ENCODE data around the gene UCHL1.
A peak's percentile ranks its signal among the peaks of the same experiment; 100 is the strongest.

Gene UCHL1

DNA sequence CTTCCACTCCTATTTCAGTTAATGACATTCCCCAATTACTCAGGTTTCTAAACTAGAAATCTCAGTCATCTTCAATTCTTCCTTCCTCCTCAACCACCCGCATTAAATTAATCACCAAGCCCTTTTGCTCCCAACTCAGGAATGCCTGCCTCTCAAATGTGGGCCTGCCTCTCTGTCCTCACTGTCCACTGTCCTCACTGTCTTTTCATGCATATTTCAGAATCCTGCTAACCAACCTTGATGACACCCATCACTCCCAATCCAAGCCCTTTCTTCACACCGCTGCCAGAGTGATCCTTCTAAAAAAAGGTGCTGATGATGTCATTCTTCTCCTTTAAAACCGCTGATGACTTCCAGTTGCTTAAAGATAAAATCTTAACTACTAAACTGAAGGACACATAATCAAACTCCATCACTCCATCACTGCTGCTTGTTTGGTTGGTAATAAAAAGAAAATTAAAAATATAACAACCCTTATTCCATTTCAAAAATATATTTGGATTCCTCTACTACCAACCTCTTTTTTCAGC lies 37.2 kb upstream of the UCHL1 start:
- H3K4me1 Mint-ChIP-seq = peaks cover 15% of the 10 kb centered on the region
- H3K9me3 Mint-ChIP-seq = no peaks in the 10 kb centered on the region
- no peak overlapping the region for H3K4me3 Mint-ChIP-seq
- no peak overlapping the region for H3K27ac Mint-ChIP-seq
- H3K27me3 Mint-ChIP-seq = peaks cover 44% of the 10 kb centered on the region
- H3K36me3 Mint-ChIP-seq = peaks cover 4% of the 10 kb centered on the region

DNA sequence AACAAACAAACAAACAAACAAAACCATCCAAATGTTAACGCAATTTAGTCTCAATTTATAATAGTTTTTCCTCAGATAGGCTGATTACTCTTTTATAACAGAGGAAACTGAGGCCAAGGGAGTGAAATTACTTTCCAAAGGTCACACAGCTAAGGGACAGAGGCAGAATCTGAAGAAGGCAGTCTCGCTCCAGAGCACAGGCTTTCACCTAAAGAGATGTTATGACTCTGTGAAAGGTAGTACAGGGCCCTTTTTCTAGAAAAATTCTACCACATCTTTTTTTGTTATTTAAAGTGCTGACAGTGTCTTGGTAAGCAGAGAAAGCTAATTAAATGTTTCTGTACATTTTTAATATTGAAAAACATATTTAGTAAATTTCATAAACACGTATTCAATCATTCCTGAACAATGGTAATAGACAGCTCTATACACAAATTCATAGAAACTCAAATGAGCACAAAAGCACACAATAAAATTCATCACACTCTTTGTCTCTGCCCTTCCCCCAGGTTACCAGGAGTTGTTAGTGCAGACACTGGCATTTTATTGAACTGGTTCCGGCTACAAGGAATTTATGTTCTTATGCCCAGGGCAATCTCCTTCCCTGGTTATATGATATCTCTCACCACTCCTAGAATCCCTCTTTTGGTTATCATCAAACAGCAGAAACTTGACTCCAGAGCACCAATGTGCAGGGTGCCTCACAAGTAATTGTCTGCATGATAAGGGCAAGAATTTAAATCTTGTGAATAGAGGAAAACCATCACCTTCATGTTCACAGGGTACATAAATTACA lies 34.7 kb upstream of the UCHL1 start:
- Mint-ChIP-seq H3K9me3 (no peaks in the 10 kb centered on the region), H3K27ac (no peak overlapping the region), H3K4me1 (peaks cover under 1% of the 10 kb centered on the region), H3K27me3 (peaks cover 28% of the 10 kb centered on the region), H3K4me3 (no peak overlapping the region), H3K36me3 (no peaks in the 10 kb centered on the region)

DNA sequence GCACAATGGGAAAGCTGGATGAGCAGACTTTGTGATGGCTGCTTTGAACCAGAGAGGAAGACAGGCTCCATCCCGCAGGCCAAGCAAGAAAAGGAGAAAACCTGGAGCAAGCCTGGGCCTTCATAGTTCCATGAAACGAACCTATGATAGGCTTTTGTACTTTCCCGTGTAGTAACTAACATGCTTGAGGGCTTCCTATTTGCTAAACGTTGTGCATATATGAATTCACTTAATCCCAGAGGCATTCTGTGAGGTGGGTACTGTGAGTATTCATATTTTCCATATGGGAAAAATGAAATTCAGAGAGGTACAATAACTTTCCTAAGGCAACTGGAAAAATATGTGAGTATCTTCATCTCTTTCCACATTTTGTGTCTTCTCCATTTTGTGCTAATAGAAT lies 28.8 kb upstream of the UCHL1 start:
- no peak overlapping the region for H3K27ac Mint-ChIP-seq
- H3K4me3 Mint-ChIP-seq = no peak overlapping the region
- no peaks in the 10 kb centered on the region for H3K36me3 Mint-ChIP-seq
- no peaks in the 10 kb centered on the region for H3K9me3 Mint-ChIP-seq
- H3K4me1 Mint-ChIP-seq = no peaks in the 10 kb centered on the region
- H3K27me3 Mint-ChIP-seq = peaks cover 13% of the 10 kb centered on the region

DNA sequence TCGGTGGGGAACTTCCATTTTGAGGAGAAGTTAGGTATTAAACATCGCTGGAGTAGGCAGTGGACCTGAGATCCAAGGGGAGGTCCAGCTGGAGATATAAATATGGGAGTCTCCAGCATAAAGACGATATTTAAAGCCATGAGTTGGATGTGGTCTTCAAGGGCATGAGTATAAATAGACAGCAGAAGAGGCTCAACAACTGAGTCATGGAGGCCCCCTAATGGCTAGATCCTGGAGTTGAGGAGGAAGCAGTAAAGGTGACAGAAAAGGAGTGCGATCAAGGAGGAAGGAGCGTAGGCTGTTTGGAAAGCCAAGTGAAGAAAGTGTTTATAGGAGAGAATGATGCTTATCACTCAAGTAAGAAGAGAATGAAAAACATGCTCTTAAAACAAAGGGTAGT lies 24.3 kb upstream of the UCHL1 start:
- Mint-ChIP-seq H3K27me3 (peaks cover 9% of the 10 kb centered on the region), H3K9me3 (no peaks in the 10 kb centered on the region), H3K27ac (no peak overlapping the region), H3K4me1 (no peaks in the 10 kb centered on the region), H3K4me3 (no peak overlapping the region), H3K36me3 (no peaks in the 10 kb centered on the region)

DNA sequence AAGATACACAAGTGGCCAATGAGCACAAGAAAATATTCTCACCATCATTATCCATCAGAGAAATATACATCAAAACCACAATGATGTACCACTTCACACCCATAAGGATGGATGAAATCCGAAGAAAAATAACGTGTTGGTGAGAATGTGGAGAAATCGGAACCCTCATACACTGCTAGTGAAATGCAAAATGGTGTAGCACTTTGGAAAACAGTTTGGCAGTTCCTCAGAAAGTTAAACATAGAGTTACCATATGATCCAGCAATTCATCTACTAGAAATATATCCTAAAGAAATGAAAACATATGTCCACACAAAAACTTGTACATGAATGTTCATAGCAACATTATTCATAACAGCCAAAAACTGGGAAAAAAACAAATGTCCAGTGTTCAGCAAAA lies 23.9 kb upstream of the UCHL1 start:
- H3K4me3 Mint-ChIP-seq = no peak overlapping the region
- no peak overlapping the region for H3K27ac Mint-ChIP-seq
- H3K36me3 Mint-ChIP-seq = no peaks in the 10 kb centered on the region
- H3K27me3 Mint-ChIP-seq = peaks cover 6% of the 10 kb centered on the region
- H3K9me3 Mint-ChIP-seq = no peaks in the 10 kb centered on the region
- no peaks in the 10 kb centered on the region for H3K4me1 Mint-ChIP-seq

DNA sequence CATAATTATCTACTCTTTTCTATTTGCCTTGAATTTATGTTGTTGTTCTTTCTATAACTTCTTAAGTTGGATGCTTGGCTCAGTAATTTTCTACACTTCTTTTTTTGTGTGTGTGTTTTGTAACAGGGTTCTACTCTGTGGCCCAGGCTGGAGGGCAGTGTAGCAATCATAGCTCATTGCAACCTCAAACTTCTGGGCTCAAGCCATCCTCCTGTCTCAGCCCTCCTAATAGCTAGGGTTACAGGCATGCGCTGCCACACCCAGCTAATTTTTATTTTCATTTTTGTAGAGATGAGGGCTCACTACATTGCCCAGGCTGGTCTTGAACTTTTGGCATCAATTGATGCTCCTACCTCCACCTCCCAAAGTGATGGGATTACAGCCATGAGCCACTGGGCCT lies 20.7 kb upstream of the UCHL1 start:
- H3K36me3 Mint-ChIP-seq = no peaks in the 10 kb centered on the region
- no peak overlapping the region for H3K27ac Mint-ChIP-seq

DNA sequence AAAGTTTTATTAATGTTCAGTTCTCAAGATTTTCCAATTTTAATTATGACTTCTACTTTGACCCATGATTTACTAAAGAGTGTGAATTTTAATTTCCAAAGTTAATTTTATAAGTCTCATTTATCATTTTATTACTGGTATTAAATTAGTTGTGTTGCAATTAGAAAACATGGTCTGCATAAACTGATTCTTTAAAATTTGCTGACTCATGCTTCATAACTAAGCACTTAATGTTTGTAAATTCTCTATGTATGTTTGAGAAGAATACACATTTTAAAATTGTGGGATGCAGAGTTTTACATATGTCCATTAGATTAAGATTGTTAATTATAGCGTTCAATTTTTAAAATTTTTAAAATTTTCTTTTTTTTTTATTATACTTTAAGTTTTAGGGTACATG lies 20.2 kb upstream of the UCHL1 start:
- no peak overlapping the region for H3K27ac Mint-ChIP-seq
- H3K9me3 Mint-ChIP-seq = no peaks in the 10 kb centered on the region
- H3K36me3 Mint-ChIP-seq = no peaks in the 10 kb centered on the region
- H3K27me3 Mint-ChIP-seq = no peaks in the 10 kb centered on the region
- no peaks in the 10 kb centered on the region for H3K4me1 Mint-ChIP-seq
- no peak overlapping the region for H3K4me3 Mint-ChIP-seq

More for the DNA sequence above, 20.7 kb upstream of the UCHL1 start:
- Mint-ChIP-seq H3K27me3 (no peaks in the 10 kb centered on the region), H3K4me3 (no peak overlapping the region), H3K9me3 (no peaks in the 10 kb centered on the region), H3K4me1 (no peaks in the 10 kb centered on the region)

DNA sequence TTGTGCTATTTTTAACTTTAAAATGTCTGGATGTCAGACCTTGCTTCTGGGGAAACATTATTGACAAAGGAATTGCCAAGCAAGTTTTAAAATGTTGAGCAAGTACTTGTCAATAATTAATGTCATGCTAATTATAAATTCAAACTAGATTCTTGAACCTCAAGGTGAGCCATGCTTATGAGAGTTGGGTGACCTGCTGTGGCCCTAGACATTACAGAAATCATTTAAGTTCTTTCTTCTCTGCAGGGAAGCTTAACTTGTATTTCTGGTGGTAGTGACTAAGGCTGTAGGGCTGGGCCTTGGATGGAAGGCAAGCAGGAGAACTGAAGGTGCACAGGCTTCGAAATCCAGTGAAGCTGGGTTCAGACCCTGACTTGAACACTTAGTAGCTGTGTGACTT lies 14.8 kb upstream of the UCHL1 start:
- H3K27me3 Mint-ChIP-seq = peaks cover 7% of the 10 kb centered on the region
- no peaks in the 10 kb centered on the region for H3K9me3 Mint-ChIP-seq
- no peak overlapping the region for H3K4me3 Mint-ChIP-seq
- no peaks in the 10 kb centered on the region for H3K4me1 Mint-ChIP-seq
- no peak overlapping the region for H3K27ac Mint-ChIP-seq
- no peaks in the 10 kb centered on the region for H3K36me3 Mint-ChIP-seq

DNA sequence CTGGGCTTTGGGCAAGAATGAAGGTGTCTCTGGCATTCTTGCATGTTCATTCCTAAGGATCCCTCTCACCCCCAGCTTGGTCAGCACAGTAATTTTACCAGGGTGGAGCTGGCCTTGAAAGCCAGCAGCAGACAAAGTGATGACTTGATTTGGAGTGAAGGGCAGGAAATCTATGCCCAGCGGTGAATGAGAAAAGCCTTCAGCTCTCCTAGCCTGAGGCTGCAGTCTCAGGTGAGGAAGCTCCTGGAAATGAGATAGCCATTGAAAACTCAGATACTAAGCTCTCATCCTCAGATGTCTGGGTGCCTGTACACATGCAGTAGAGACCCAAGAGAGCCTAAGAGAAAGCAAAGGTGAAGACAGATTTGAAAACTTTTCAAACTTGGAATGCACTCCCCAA lies 10.7 kb upstream of the UCHL1 start:
- Mint-ChIP-seq H3K4me3 (no peak overlapping the region), H3K36me3 (no peaks in the 10 kb centered on the region), H3K4me1 (no peaks in the 10 kb centered on the region), H3K27ac (no peak overlapping the region), H3K9me3 (no peaks in the 10 kb centered on the region), H3K27me3 (peaks cover 10% of the 10 kb centered on the region)

DNA sequence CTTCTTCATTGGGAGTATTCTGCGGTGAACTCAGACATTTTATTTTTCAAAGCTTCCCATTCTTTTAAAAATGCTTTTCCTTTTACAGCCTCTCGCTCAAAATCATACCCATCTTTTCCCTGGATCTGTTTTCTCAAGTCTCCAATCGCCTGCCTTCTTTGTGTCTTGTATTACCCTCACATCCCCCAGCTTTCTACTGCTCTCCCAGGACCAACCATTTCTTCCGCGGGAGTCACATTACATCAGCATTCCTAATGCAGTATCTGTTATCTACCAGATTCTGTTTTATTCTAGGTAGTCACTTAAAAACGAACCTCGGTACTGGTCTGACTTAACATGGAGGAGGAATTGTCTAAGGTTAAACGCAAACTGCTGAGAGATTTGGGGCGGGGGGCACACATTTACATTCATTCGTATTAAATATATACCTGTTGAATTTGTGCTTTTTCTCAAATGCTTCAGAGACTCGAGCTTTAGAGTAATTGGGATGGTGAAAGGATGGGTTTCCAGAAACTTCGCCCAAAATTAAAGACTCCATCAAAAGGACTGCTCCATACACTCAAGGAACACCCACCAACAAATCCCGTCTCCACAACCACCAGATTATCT lies 493 bp upstream of the UCHL1 start:
- H3K27me3 Mint-ChIP-seq = peaks cover 39% of the 10 kb centered on the region
- H3K36me3 Mint-ChIP-seq = peaks cover 2% of the 10 kb centered on the region

DNA sequence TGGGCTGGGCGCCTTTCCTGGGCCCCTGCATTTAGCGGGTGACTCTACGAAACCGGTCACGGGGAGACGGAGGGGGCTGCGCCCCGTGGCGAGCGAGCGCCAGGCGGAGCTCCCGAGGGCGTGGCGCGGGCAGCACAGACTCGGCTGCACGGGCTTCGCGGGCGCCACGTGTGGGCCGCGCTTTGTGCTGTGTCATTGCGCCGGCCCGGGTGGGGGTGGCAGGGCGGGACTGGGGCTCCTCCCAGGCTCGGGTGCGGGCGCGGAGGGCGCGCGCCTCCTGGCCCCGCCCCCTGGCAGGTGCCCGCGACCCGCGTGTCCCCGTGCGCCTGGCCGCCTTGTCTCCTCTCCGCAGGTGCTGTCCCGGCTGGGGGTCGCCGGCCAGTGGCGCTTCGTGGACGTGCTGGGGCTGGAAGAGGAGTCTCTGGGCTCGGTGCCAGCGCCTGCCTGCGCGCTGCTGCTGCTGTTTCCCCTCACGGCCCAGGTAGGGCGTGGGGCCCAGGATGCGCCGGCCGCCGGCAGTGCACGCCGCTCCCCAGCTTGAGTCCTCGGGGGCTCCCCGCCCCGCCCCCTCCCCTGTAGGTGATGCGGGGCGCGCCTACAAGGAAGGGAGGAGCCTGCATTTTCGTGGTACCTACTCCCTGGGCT lies 651 bp downstream of the UCHL1 start:
- peaks cover 44% of the 10 kb centered on the region for H3K27me3 Mint-ChIP-seq
- H3K4me3 Mint-ChIP-seq = peak overlapping the region; percentile 82
- no peaks in the 10 kb centered on the region for H3K9me3 Mint-ChIP-seq
- peaks cover 7% of the 10 kb centered on the region for H3K4me1 Mint-ChIP-seq
- H3K36me3 Mint-ChIP-seq = peaks cover 2% of the 10 kb centered on the region
- no peak overlapping the region for H3K27ac Mint-ChIP-seq

More for the DNA sequence above, 493 bp upstream of the UCHL1 start:
- peak overlapping the region; percentile 34 for H3K4me3 Mint-ChIP-seq
- H3K4me1 Mint-ChIP-seq = peaks cover 7% of the 10 kb centered on the region
- no peaks in the 10 kb centered on the region for H3K9me3 Mint-ChIP-seq
- H3K27ac Mint-ChIP-seq = no peak overlapping the region

DNA sequence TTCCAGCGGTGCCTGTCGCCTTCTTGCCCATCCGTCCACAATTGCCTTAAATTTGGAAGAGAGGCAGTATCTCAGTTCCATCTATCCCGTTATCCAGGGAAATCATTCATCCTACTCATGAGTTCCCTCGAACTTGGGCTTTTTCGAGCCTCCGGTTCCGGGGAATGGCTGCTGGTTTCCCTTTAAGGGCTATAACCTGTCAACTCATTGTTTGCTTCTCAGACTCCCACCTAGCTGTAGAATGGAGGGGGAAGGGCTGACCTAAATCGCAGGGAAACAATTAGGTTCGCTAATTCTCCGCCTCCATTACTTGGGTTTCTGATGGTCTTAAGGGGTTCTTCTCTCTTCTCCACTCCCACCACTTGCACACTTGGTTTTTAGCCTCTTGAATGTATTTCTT lies 1.2 kb downstream of the UCHL1 start:
- Mint-ChIP-seq H3K4me1 (peaks cover 7% of the 10 kb centered on the region), H3K4me3 (peak overlapping the region; percentile 82), H3K27ac (no peak overlapping the region), H3K27me3 (peaks cover 42% of the 10 kb centered on the region), H3K36me3 (peaks cover 2% of the 10 kb centered on the region), H3K9me3 (no peaks in the 10 kb centered on the region)

DNA sequence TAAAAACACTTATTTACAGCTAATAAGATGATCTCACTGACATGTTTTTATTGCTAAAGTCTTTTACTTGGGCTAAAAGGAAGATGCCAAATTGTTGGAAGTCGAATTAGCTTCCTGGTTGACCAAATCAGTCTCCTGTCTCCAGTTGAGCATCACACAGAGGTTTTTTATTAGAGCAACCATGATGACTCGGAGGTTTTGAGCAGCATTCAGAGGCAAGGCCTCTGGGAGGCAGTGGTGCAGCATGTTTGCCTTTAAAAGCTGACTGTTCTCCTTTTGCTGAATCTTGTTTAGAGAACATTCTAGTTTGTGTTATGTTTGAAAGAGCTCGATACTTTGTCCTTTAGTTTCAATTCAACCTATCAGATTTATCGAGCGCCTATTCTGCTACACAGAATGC lies 2.1 kb downstream of the UCHL1 start:
- H3K4me1 Mint-ChIP-seq = peaks cover 7% of the 10 kb centered on the region
- H3K36me3 Mint-ChIP-seq = peaks cover 2% of the 10 kb centered on the region
- H3K27me3 Mint-ChIP-seq = peaks cover 43% of the 10 kb centered on the region
- peak overlapping the region; percentile 82 for H3K4me3 Mint-ChIP-seq
- no peaks in the 10 kb centered on the region for H3K9me3 Mint-ChIP-seq
- H3K27ac Mint-ChIP-seq = no peak overlapping the region

DNA sequence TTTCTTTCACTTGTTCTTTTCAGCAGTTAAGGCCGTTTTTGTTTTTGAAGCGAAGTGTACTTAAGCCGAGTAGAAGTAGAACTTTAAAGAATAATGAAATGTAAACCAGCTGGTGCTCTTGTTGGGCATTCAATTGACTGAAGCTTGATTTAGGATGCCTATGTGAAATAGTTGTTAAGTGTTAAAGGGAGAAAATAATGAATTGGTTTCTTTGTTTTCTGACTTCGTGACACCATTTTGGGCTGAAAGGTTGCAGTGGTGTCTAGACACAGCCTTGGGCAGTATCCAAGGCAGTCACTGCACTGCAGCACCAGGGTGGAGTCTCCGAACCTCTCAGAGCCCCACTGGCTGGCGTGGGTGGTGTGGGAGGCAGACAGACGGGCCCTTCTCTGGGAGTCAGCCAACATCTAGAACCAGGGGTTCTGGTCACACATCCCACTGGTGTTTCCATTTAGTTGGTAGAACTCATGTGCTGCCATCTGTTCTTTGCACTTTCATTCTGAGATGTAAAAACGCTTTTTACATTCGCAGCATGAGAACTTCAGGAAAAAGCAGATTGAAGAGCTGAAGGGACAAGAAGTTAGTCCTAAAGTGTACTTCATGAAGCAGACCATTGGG lies 3.5 kb downstream of the UCHL1 start:
- Mint-ChIP-seq H3K27ac (no peak overlapping the region), H3K27me3 (peaks cover 39% of the 10 kb centered on the region)

DNA sequence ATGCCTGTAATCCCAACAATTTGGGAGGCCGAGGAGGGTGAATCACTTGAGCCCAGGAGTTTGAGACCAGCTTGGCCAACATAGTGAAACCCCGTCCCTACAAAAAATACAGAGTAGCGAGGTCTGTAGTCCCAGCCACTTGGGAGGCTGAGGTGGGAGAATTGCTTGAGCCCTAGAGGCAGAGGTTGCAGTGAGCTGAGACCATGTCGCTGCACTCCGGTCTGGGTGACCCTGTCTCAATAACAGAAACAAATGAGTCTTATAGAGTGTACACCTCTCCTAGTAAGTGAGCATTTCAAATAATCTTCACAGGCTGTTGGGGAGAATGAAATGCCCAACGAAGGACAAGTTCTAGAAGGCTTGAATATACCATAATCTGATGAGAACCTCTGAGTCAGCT lies 5.5 kb downstream of the UCHL1 start:
- Mint-ChIP-seq H3K27ac (no peak overlapping the region), H3K27me3 (peaks cover 27% of the 10 kb centered on the region), H3K4me1 (peaks cover 7% of the 10 kb centered on the region), H3K36me3 (no peaks in the 10 kb centered on the region), H3K4me3 (no peak overlapping the region), H3K9me3 (no peaks in the 10 kb centered on the region)

More for the DNA sequence above, 3.5 kb downstream of the UCHL1 start:
- Mint-ChIP-seq H3K4me1 (peaks cover 7% of the 10 kb centered on the region), H3K4me3 (no peak overlapping the region), H3K36me3 (peaks cover 2% of the 10 kb centered on the region), H3K9me3 (no peaks in the 10 kb centered on the region)

DNA sequence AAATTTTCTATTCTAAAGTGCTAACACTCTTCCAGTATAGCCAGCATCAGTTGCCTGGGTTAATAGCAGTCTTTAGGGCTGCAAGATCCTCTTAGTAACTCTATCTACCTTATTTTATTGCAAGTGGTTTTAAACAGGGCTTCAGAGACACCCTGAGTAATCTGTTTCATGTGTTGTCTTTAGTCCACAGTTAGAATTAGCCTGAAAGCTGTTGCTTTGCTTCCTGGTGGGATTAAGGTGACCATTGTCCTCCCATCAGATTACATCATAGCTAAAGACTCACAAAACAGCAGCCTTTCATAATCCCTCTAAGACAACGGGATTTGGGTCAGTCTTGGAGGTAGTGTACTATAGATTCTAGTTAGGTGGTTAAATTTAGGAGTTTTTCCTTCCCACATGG lies 7.5 kb downstream of the UCHL1 start:
- H3K27ac Mint-ChIP-seq = no peak overlapping the region
- no peak overlapping the region for H3K4me3 Mint-ChIP-seq
- H3K4me1 Mint-ChIP-seq = no peaks in the 10 kb centered on the region
- no peaks in the 10 kb centered on the region for H3K36me3 Mint-ChIP-seq
- no peaks in the 10 kb centered on the region for H3K9me3 Mint-ChIP-seq
- peaks cover 14% of the 10 kb centered on the region for H3K27me3 Mint-ChIP-seq
